Measurements from ENCODE around the gene KRTAP10-5.

GRCh38 chr21:44628707-44629391, 48.4 kb upstream of the KRTAP10-5 start:
- TF ChIP-seq CTCF (IDR thresholded peaks at IDR 0.05), result no peak
- no peak for TF ChIP-seq POLR2A (IDR thresholded peaks at IDR 0.05)

Measured in right lobe of liver (tissue), 4 donors.